CD14-positive monocyte (primary cell): ENCODE data around the gene ANAPC4. TPM values are rescaled to one million over a fixed set of nuclear protein-coding genes. Genes with fewer than 3 reads are reported as not detected.

Experiments used
- DNase-seq, 3 donors: peaks; one replicate each; pipeline ENCODE4 v3.0.0-alpha.2; 2011 to 2022
- H2AFZ ChIP-seq: 2 replicates; pipeline ENCODE4 v1.6.0; 2012; ENCODE audit warnings: mild to moderate bottlenecking, low read depth, low read length, inconsistent platforms; ENCODE audit not compliant: insufficient read depth, poor library complexity, severe bottlenecking
- H3K27ac ChIP-seq, 2 donors: 1 replicate in 1 of 2; 2 replicates in 1 of 2; pipeline ENCODE4 v1.5.1; 2012 to 2013; ENCODE audit warnings: low read length in 2 of 2, control low read depth in 1 of 2, inconsistent platforms in 1 of 2, low read depth in 1 of 2, mild to moderate bottlenecking in 1 of 2
- H3K27me3 ChIP-seq, 2 donors: one replicate each; pipeline versions ENCODE4 v1.6.0 to v1.6.1; 2011 to 2013; ENCODE audit warnings: low read length in 2 of 2; ENCODE audit not compliant: control insufficient read depth in 2 of 2, insufficient read depth in 2 of 2
- H3K36me3 ChIP-seq, 2 donors: replicated peaks in 1 of 2; 1 replicate in 1 of 2; 2 replicates in 1 of 2; pipeline versions ENCODE4 v1.5.1 to v1.6.1; 2012 to 2013; ENCODE audit warnings: low read length in 2 of 2, control low read depth in 1 of 2, inconsistent platforms in 1 of 2, mild to moderate bottlenecking in 1 of 2; ENCODE audit not compliant: insufficient read depth in 2 of 2, control insufficient read depth in 1 of 2
- H3K4me1 ChIP-seq, 2 donors: 1 replicate in 1 of 2; 2 replicates in 1 of 2; pipeline versions ENCODE4 v1.5.1 to v1.6.1; 2012 to 2013; ENCODE audit warnings: low read length in 2 of 2, control low read depth in 1 of 2, inconsistent platforms in 1 of 2, mild to moderate bottlenecking in 1 of 2, moderate library complexity in 1 of 2; ENCODE audit not compliant: insufficient read depth in 2 of 2, control insufficient read depth in 1 of 2
- H3K4me2 ChIP-seq: replicated peaks from 2 replicates; pipeline ENCODE3; 2012; ENCODE audit warnings: low read length, moderate library complexity, mild to moderate bottlenecking; ENCODE audit not compliant: poor library complexity, severe bottlenecking; ENCODE audit errors: extremely low read depth
- H3K4me3 ChIP-seq, 3 experiments: fragments of 200-600 bp in 1 of 3; sonication (generic) in 1 of 3; replicated peaks in 1 of 3; 1 replicate in 2 of 3; 2 replicates in 1 of 3; pipeline ENCODE4 v1.5.1; 2011 to 2013; ENCODE audit warnings: low read length in 3 of 3, mild to moderate bottlenecking in 3 of 3, control low read depth in 2 of 3, low read depth in 2 of 3, inconsistent platforms in 1 of 3, moderate library complexity in 1 of 3
- H3K79me2 ChIP-seq: 2 replicates; pipeline ENCODE4 v1.6.0; 2012; ENCODE audit warnings: mild to moderate bottlenecking, control low read depth, inconsistent platforms, low read length, moderate library complexity; ENCODE audit not compliant: insufficient read depth
- H3K9ac ChIP-seq: 2 replicates; pipeline ENCODE4 v1.6.0; 2017; ENCODE audit warnings: low read length, mild to moderate bottlenecking; ENCODE audit not compliant: insufficient read depth, poor library complexity, severe bottlenecking
- H3K9me3 ChIP-seq, 2 donors: replicated peaks in 1 of 2; 1 replicate in 1 of 2; 2 replicates in 1 of 2; pipeline versions ENCODE4 v1.5.1 to v1.6.1; 2012 to 2013; ENCODE audit warnings: low read length in 2 of 2, control low read depth in 1 of 2; ENCODE audit not compliant: control insufficient read depth in 1 of 2, insufficient read depth in 1 of 2
- H4K20me1 ChIP-seq: 2 replicates; pipeline ENCODE4 v1.6.0; 2012; ENCODE audit warnings: mild to moderate bottlenecking, low read length, control low read depth, moderate library complexity; ENCODE audit not compliant: insufficient read depth
- H3K27ac Mint-ChIP-seq, 7 donors: one replicate each; pipeline ENCODE4 v1.8.0; 2020; ENCODE audit warnings: mild to moderate bottlenecking in 7 of 7, mixed read lengths in 7 of 7, moderate library complexity in 6 of 7, inconsistent platforms in 2 of 7
- H3K27me3 Mint-ChIP-seq, 3 donors: one replicate each; pipeline ENCODE4 v1.8.0; 2021 to 2022; ENCODE audit warnings: low read depth in 3 of 3, mild to moderate bottlenecking in 3 of 3, mixed read lengths in 3 of 3, moderate library complexity in 3 of 3, inconsistent platforms in 1 of 3
- H3K36me3 Mint-ChIP-seq, 2 donors: one replicate each; pipeline ENCODE4 v1.8.0; 2020; ENCODE audit warnings: mixed read lengths in 2 of 2, inconsistent platforms in 1 of 2, mild to moderate bottlenecking in 1 of 2
- H3K4me1 Mint-ChIP-seq: one replicate; pipeline ENCODE4 v1.8.0; 2020; ENCODE audit warnings: mild to moderate bottlenecking, mixed read lengths
- H3K4me3 Mint-ChIP-seq, 2 donors: one replicate each; pipeline ENCODE4 v1.8.0; 2020; ENCODE audit warnings: mild to moderate bottlenecking in 2 of 2, mixed read lengths in 2 of 2, moderate library complexity in 1 of 2
- H3K9me3 Mint-ChIP-seq, 7 donors: one replicate each; pipeline ENCODE4 v1.8.0; 2020 to 2022; ENCODE audit warnings: mixed read lengths in 7 of 7, mild to moderate bottlenecking in 6 of 7, moderate library complexity in 6 of 7, inconsistent platforms in 2 of 7
- CTCF ChIP-seq: fragments of 200-600 bp; IDR thresholded peaks from one replicate; pipeline ENCODE4 v1.8.0; 2022; ENCODE audit warnings: antibody characterized with exemption, mild to moderate bottlenecking
- WGBS: methylation state at CpG from one replicate; pipeline ENCODE4 v1.1.5; 2013; ENCODE audit warnings: missing lambda C conversion rate; ENCODE audit not compliant: insufficient coverage; 5-methylcytosine and 5-hydroxymethylcytosine counted together
- intact Hi-C, 2 donors: fragments of 100-400 bp; cut with micrococcal nuclease; formaldehyde crosslinking; loops; one replicate each; pipeline versions ENCODE4 v1.15.0 to v1.15.1; 2023
- polyA plus RNA-seq, 3 donors: library from polyadenylated mRNA; depleted of rRNA in 1 of 3; unstranded in 2 of 3; stranded (reverse) in 1 of 3; fragments of 300-500 nt in 2 of 3; fragments of >200 nt in 1 of 3; fragmentation: Illumina TruSeq in 2 of 3; gene quantifications; 1 replicate in 2 of 3; 2 replicates in 1 of 3; pipeline ENCODE4 v1.2.3, GENCODE V29; 2012 to 2021

ANAPC4 gene
- polyA plus RNA-seq, 3 donors, result 12.7 to 22.9 (median 15.1) TPM

GRCh38 chr4:25417014-25417413, 40.0 kb downstream of the ANAPC4 start:
- Mint-ChIP-seq H3K9me3 (no peaks in the 10 kb centered on the region), H3K4me3 (no peak overlapping the region), H3K4me1 (peaks cover 3% of the 10 kb centered on the region), H3K36me3 (peaks cover 66% of the 10 kb centered on the region in 2 donors), H3K27me3 (no peaks in the 10 kb centered on the region), H3K27ac (no peak overlapping the region)
- Histone ChIP-seq H2AFZ (no peak overlapping the region), H3K9ac (no peak overlapping the region), H4K20me1 (no peaks in the 10 kb centered on the region), H3K4me1 (peaks cover 4% of the 10 kb centered on the region in 2 donors), H3K79me2 (no peaks in the 10 kb centered on the region), H3K36me3 (peaks cover 72 to 78% of the 10 kb centered on the region in 2 donors), H3K4me3 (no peak overlapping the region), H3K9me3 (no peaks in the 10 kb centered on the region), H3K4me2 (no peak overlapping the region), H3K27ac (no peak overlapping the region), H3K27me3 (no peaks in the 10 kb centered on the region)
- 100% methylated on average over 1 of the region's 2 CpGs for WGBS
- TF ChIP-seq CTCF, result no peak
- intact Hi-C loops, result no loop called here
- no peak for DNase-seq

GRCh38 chr4:25420931-25421330, 43.9 kb downstream of the ANAPC4 start:
- Histone ChIP-seq H3K9me3 (no peaks in the 10 kb centered on the region), H3K9ac (no peak overlapping the region), H3K27me3 (no peaks in the 10 kb centered on the region), H3K4me1 (peaks cover 8 to 9% of the 10 kb centered on the region in 2 donors), H3K36me3 (peaks cover 39 to 40% of the 10 kb centered on the region in 2 donors), H2AFZ (no peak overlapping the region), H3K4me2 (no peak overlapping the region), H3K79me2 (no peaks in the 10 kb centered on the region), H4K20me1 (no peaks in the 10 kb centered on the region), H3K27ac (no peak overlapping the region), H3K4me3 (no peak overlapping the region)
- H3K36me3 Mint-ChIP-seq, result peaks cover 33 to 35% of the 10 kb centered on the region in 2 donors
- intact Hi-C loops, result no loop called here
- H3K4me1 Mint-ChIP-seq, result peaks cover 11% of the 10 kb centered on the region
- WGBS, result no CpG with 5 or more reads among the region's 1 CpG
- no peak for DNase-seq
- no peaks in the 10 kb centered on the region for H3K27me3 Mint-ChIP-seq
- H3K9me3 Mint-ChIP-seq, result no peaks in the 10 kb centered on the region
- peak overlapping the region in 1 of 7 donors; percentile 50 for H3K27ac Mint-ChIP-seq
- TF ChIP-seq CTCF, result no peak
- no peak overlapping the region for H3K4me3 Mint-ChIP-seq
